NCI-H187 (cell line): Measurements from ENCODE around the gene PTPMT1.

ENCODE experiments used
- DNase-seq, 2 experiments: peaks; one replicate each; lab custom pipeline; 2025; lab: John Stamatoyannopoulos, UW

The PTPMT1 gene

GRCh38 chr11:47578524-47579494 lies 13.4 kb downstream of the PTPMT1 start, which contains the start of the genes KBTBD4 and NDUFS3:
Gene KBTBD4, minus strand, starts transcription at chr11:47578970. Its CDS starts 19 bp downstream, at chr11:47578951.
Gene NDUFS3, plus strand, starts transcription at chr11:47579074. Its CDS starts 18 bp downstream, at chr11:47579092.
- DNase-seq, result peak; percentile 76 to 99

GRCh38 chr11:47583844-47584243 lies 18.4 kb downstream of the PTPMT1 start:
- no peak for DNase-seq

- no peak for DNase-seq
Measured at GRCh38 chr11:47586098-47586855, 20.9 kb downstream of the PTPMT1 start, which contains the start of gene FAM180B. Gene FAM180B, plus strand, starts transcription at chr11:47586678. Its CDS starts 91 bp downstream, at chr11:47586769.

- DNase-seq, result no peak
Measured at GRCh38 chr11:47587039-47587716, 21.8 kb downstream of the PTPMT1 start.

- DNase-seq, result no peak
Measured at GRCh38 chr11:47587723-47588326, 22.4 kb downstream of the PTPMT1 start.

GRCh38 chr11:47589118-47589517 lies 23.7 kb downstream of the PTPMT1 start:
- no peak for DNase-seq

GRCh38 chr11:47589584-47589976 lies 24.2 kb downstream of the PTPMT1 start:
- no peak for DNase-seq

- no peak for DNase-seq
Measured at GRCh38 chr11:47589977-47590861, 24.8 kb downstream of the PTPMT1 start.

GRCh38 chr11:47591764-47592163 lies 26.4 kb downstream of the PTPMT1 start:
- DNase-seq, result no peak

GRCh38 chr11:47592251-47592650 lies 26.9 kb downstream of the PTPMT1 start:
- DNase-seq, result no peak

GRCh38 chr11:47592970-47593369 lies 27.6 kb downstream of the PTPMT1 start:
- DNase-seq, result no peak

- DNase-seq, result no peak
Measured at GRCh38 chr11:47593492-47593933, 28.1 kb downstream of the PTPMT1 start.

- DNase-seq, result no peak
Measured at GRCh38 chr11:47593934-47594855, 28.8 kb downstream of the PTPMT1 start, which contains the start of gene C1QTNF4. Gene C1QTNF4, minus strand, starts transcription at chr11:47594411. Its CDS starts 3,601 bp downstream, at chr11:47590810.

GRCh38 chr11:47595029-47595428 lies 29.6 kb downstream of the PTPMT1 start:
- DNase-seq, result no peak

GRCh38 chr11:47595967-47596366 lies 30.6 kb downstream of the PTPMT1 start:
- DNase-seq, result no peak

GRCh38 chr11:47599902-47600301 lies 34.5 kb downstream of the PTPMT1 start:
- DNase-seq, result no peak

GRCh38 chr11:47603295-47603694 lies 37.9 kb downstream of the PTPMT1 start:
- DNase-seq, result no peak

GRCh38 chr11:47605921-47606320 lies 40.5 kb downstream of the PTPMT1 start:
- DNase-seq, result no peak

GRCh38 chr11:47606731-47607130 lies 41.3 kb downstream of the PTPMT1 start:
- DNase-seq, result no peak
